Spleen (tissue), 11 donors: ENCODE results near the gene PITPNC1. TPM values are rescaled to one million over a fixed set of nuclear protein-coding genes. Genes with fewer than 3 reads are reported as not detected.
A peak's percentile ranks its signal among the peaks of the same experiment; 100 is the strongest.

Source experiments
- DNase-seq: peaks from one replicate; pipeline ENCODE4 v3.0.0-alpha.2; 2020
- H3K27ac ChIP-seq, 8 donors: fragments of 200-600 bp; sonication (generic) in 7 of 8; 1 replicate in 4 of 8; 2 replicates in 4 of 8; pipeline versions ENCODE4 v1.5.0 to v1.8.0; 2016 to 2021; ENCODE audit warnings: inconsistent platforms in 4 of 8, mild to moderate bottlenecking in 4 of 8, moderate library complexity in 1 of 8
- H3K27me3 ChIP-seq, 7 donors: fragments of 200-600 bp; sonication (generic) in 6 of 7; replicated peaks in 1 of 7; 1 replicate in 4 of 7; 2 replicates in 3 of 7; pipeline versions ENCODE4 v1.5.0 to v1.8.0; 2016 to 2021; ENCODE audit warnings: inconsistent platforms in 3 of 7, mild to moderate bottlenecking in 1 of 7
- H3K36me3 ChIP-seq, 6 donors: fragments of 200-600 bp; sonication (generic) in 5 of 6; 1 replicate in 4 of 6; 2 replicates in 2 of 6; pipeline versions ENCODE4 v1.5.0 to v1.8.0; 2016 to 2021; ENCODE audit warnings: inconsistent platforms in 2 of 6
- H3K4me1 ChIP-seq, 6 donors: fragments of 200-600 bp; sonication (generic) in 5 of 6; 1 replicate in 3 of 6; 2 replicates in 3 of 6; pipeline versions ENCODE4 v1.5.0 to v1.8.0; 2016 to 2021; ENCODE audit warnings: inconsistent platforms in 3 of 6
- H3K4me3 ChIP-seq, 8 donors: fragments of 200-600 bp; sonication (generic) in 7 of 8; 1 replicate in 4 of 8; 2 replicates in 4 of 8; pipeline versions ENCODE4 v1.5.0 to v1.8.0; 2016 to 2021; ENCODE audit warnings: inconsistent platforms in 4 of 8, mild to moderate bottlenecking in 4 of 8, moderate library complexity in 2 of 8
- H3K9me3 ChIP-seq, 8 donors: fragments of 200-600 bp; sonication (generic) in 7 of 8; 1 replicate in 4 of 8; 2 replicates in 4 of 8; pipeline versions ENCODE4 v1.5.0 to v1.8.0; 2016 to 2021; ENCODE audit warnings: inconsistent platforms in 4 of 8
- CTCF ChIP-seq, 11 experiments: fragments of 200-600 bp in 7 of 11; fragments of 450-650 bp in 4 of 11; sonication (generic) in 4 of 11; IDR thresholded peaks in 8 of 11; conservative IDR thresholded peaks in 3 of 11; 1 replicate in 7 of 11; 2 replicates in 4 of 11; pipeline versions ENCODE4 v1.4.0 to v1.8.0; 2016 to 2021; ENCODE audit warnings: antibody characterized with exemption in 11 of 11, inconsistent platforms in 4 of 11, mild to moderate bottlenecking in 1 of 11
- POLR2A ChIP-seq, 3 donors: fragments of 450-650 bp; IDR thresholded peaks; one replicate each; pipeline ENCODE4 v1.5.1; 2017; ENCODE audit warnings: antibody characterized with exemption in 3 of 3, mild to moderate bottlenecking in 1 of 3
- POLR2AphosphoS5 ChIP-seq, 3 donors: sonication (generic); formaldehyde crosslinking; IDR thresholded peaks; one replicate each; pipeline ENCODE4 v1.5.1; 2017; ENCODE audit warnings: antibody characterized with exemption in 3 of 3
- WGBS, 5 donors: extraction: QIAGEN DNeasy Blood & Tissue Kit in 3 of 5; methylation state at CpG; one replicate each; pipeline versions ENCODE4 v1.1.5 to v1.1.7; 2013 to 2018; 5-methylcytosine and 5-hydroxymethylcytosine counted together
- intact Hi-C: fragments of 100-400 bp; cut with DNase I; formaldehyde crosslinking; loops from one replicate; pipeline ENCODE4 v1.15.0; 2023; ENCODE audit warnings: low total_unique reads
- polyA plus RNA-seq, 3 donors: library from polyadenylated mRNA; stranded (reverse); fragments of 200-250 nt; gene quantifications; one replicate each; pipeline ENCODE4 v1.2.1, GENCODE V29; 2013
- total RNA-seq, 7 donors: library from RNA; depleted of rRNA in 3 of 7; stranded (reverse); fragments of >200 nt in 3 of 7; fragmentation: NEBNext Ultra II Directional in 4 of 7; extraction: Animal tissue kit (Norgen Biotek cat#: 25700) in 4 of 7; gene quantifications; one replicate each; pipeline versions ENCODE4 v1.1.0 to v1.2.1, GENCODE V29; 2016 to 2021
- donor health status: healthy with polysubstance abuse.
- donor health status: DM: no; HTN: no; CAD: no; lungs with moderate emphysema.
- donor health status: DM: no; HTN: no; CAD: no.
- donor health status: Bipolar disorder and iron deficiency.
- donor health status: healthy.
- donor health status: DM: no; HTN: no; CAD: no.
- donor health status: DM: yes; HTN: yes; CAD: no.

Gene PITPNC1
- total and polyA plus RNA-seq, 10 donors = 5.8 to 33.8 (median 18.8) TPM

GRCh38 chr17:67523101-67523500 is 146.0 kb downstream of the PITPNC1 start:
- intact Hi-C loops = no loop called here
- no peaks in the 10 kb centered on the region for H3K36me3 ChIP-seq

GRCh38 chr17:67525239-67526135 is 148.4 kb downstream of the PITPNC1 start:
- Histone ChIP-seq H3K4me1 (peaks cover 5 to 48% (median 16%) of the 10 kb centered on the region in 6 donors), H3K27ac (no peak overlapping the region), H3K27me3 (no peaks in the 10 kb centered on the region), H3K9me3 (no peaks in the 10 kb centered on the region), H3K4me3 (no peak overlapping the region), H3K36me3 (no peaks in the 10 kb centered on the region)
- TF ChIP-seq POLR2AphosphoS5 (IDR thresholded peaks at IDR 0.05) (no peak), CTCF (IDR thresholded peaks at IDR 0.05 in 8 of 11, conservative IDR thresholded peaks at IDR 0.05 in 3 of 11) (no peak), POLR2A (IDR thresholded peaks at IDR 0.05) (no peak)
- no peak for DNase-seq
- intact Hi-C loops = no loop called here
- 87 to 90% (median 89%) methylated on average over 14 of the region's 14 CpGs for WGBS, 5 donors

More at GRCh38 chr17:67523101-67523500, 146.0 kb downstream of the PITPNC1 start:
- H3K27ac ChIP-seq = no peak overlapping the region
- H3K9me3 ChIP-seq = no peaks in the 10 kb centered on the region
- WGBS, 5 donors = 65 to 78% (median 69%) methylated on average over 5 of the region's 5 CpGs
- peaks cover 5 to 51% (median 22%) of the 10 kb centered on the region in 6 donors for H3K4me1 ChIP-seq
- no peak overlapping the region for H3K4me3 ChIP-seq
- H3K27me3 ChIP-seq = no peaks in the 10 kb centered on the region
- TF ChIP-seq CTCF (IDR thresholded peaks at IDR 0.05 in 8 of 11, conservative IDR thresholded peaks at IDR 0.05 in 3 of 11) = no peak
- no peak for TF ChIP-seq POLR2AphosphoS5 (IDR thresholded peaks at IDR 0.05)
- TF ChIP-seq POLR2A (IDR thresholded peaks at IDR 0.05) = no peak
- DNase-seq = no peak

- no peaks in the 10 kb centered on the region for H3K36me3 ChIP-seq
- no peaks in the 10 kb centered on the region for H3K9me3 ChIP-seq
- DNase-seq = no peak
- 84 to 97% (median 90%) methylated on average over 4 of the region's 4 CpGs for WGBS, 5 donors
- no peak overlapping the region for H3K4me3 ChIP-seq
- peaks cover 0 to 48% (median 13%) of the 10 kb centered on the region in 6 donors for H3K4me1 ChIP-seq
- TF ChIP-seq POLR2AphosphoS5 (IDR thresholded peaks at IDR 0.05) (no peak), CTCF (IDR thresholded peaks at IDR 0.05 in 8 of 11, conservative IDR thresholded peaks at IDR 0.05 in 3 of 11) (no peak), POLR2A (IDR thresholded peaks at IDR 0.05) (no peak)
- intact Hi-C loops = no loop called here
- H3K27me3 ChIP-seq = no peaks in the 10 kb centered on the region
- H3K27ac ChIP-seq = no peak overlapping the region
These were observed 149.6 kb downstream of the PITPNC1 start for GRCh38 chr17:67526700-67527099.

GRCh38 chr17:67528751-67529436 is 151.8 kb downstream of the PITPNC1 start:
- Histone ChIP-seq H3K36me3 (peaks cover 0 to 11% (median 2%) of the 10 kb centered on the region in 6 donors), H3K27ac (peak overlapping the region in 4 of 8 donors; percentile 21 to 38 (median 28)), H3K9me3 (no peaks in the 10 kb centered on the region), H3K4me1 (peaks cover 0 to 44% (median 14%) of the 10 kb centered on the region in 6 donors), H3K4me3 (peak overlapping the region in 1 of 8 donors; percentile 17), H3K27me3 (no peaks in the 10 kb centered on the region)
- DNase-seq = peak; percentile 82
- intact Hi-C loops = no loop called here
- peak in 2 of 3 donors; percentile 63 to 72 for TF ChIP-seq POLR2AphosphoS5 (IDR thresholded peaks at IDR 0.05)
- TF ChIP-seq CTCF (IDR thresholded peaks at IDR 0.05 in 8 of 11, conservative IDR thresholded peaks at IDR 0.05 in 3 of 11) = no peak
- WGBS, 5 donors = 44 to 74% (median 67%) methylated on average over 13 to 22 of the region's 22 CpGs
